Hepatocyte (in vitro differentiated cells): ENCODE measurements around the gene CEP85. TPM values are rescaled to one million over a fixed set of nuclear protein-coding genes. Genes with fewer than 3 reads are reported as not detected.

Source experiments
- DNase-seq: peaks from one replicate; pipeline ENCODE4 v3.0.0-alpha.2; 2016; ENCODE audit warnings: low spot score
- H2AFZ ChIP-seq: fragments of 200-600 bp; sonication (generic); 2 replicates; pipeline ENCODE4 v1.6.0; 2016; ENCODE audit warnings: antibody characterized with exemption, mild to moderate bottlenecking
- H3K27ac ChIP-seq: fragments of 200-600 bp; sonication (generic); 2 replicates; pipeline ENCODE4 v1.5.1; 2016; ENCODE audit warnings: mild to moderate bottlenecking
- H3K27me3 ChIP-seq: fragments of 200-600 bp; sonication (generic); 2 replicates; pipeline ENCODE4 v1.6.1; 2016
- H3K36me3 ChIP-seq: fragments of 200-600 bp; sonication (generic); replicated peaks from 2 replicates; pipeline ENCODE4 v1.5.1; 2016; ENCODE audit warnings: low read depth; ENCODE audit not compliant: insufficient read depth
- H3K4me1 ChIP-seq: fragments of 200-600 bp; sonication (generic); 2 replicates; pipeline ENCODE4 v1.5.1; 2016; ENCODE audit warnings: mild to moderate bottlenecking, moderate library complexity; ENCODE audit not compliant: insufficient read depth
- H3K4me2 ChIP-seq: fragments of 200-600 bp; sonication (generic); 2 replicates; pipeline ENCODE4 v1.6.0; 2016
- H3K4me3 ChIP-seq: fragments of 200-600 bp; sonication (generic); 2 replicates; pipeline ENCODE4 v1.5.1; 2016; ENCODE audit warnings: mild to moderate bottlenecking
- H3K79me2 ChIP-seq: fragments of 200-600 bp; sonication (generic); 2 replicates; pipeline ENCODE4 v1.6.0; 2017; ENCODE audit warnings: mild to moderate bottlenecking
- H3K9me2 ChIP-seq: fragments of 200-600 bp; sonication (generic); replicated peaks from 2 replicates; pipeline ENCODE4 v1.6.0; 2017; ENCODE audit warnings: mild to moderate bottlenecking; ENCODE audit not compliant: insufficient read depth
- H3K9me3 ChIP-seq: fragments of 200-600 bp; sonication (generic); 2 replicates; pipeline ENCODE4 v1.5.1; 2016; ENCODE audit warnings: low read depth, mild to moderate bottlenecking
- H4K20me1 ChIP-seq: fragments of 200-600 bp; sonication (generic); 2 replicates; pipeline ENCODE4 v1.6.0; 2016; ENCODE audit warnings: mild to moderate bottlenecking; ENCODE audit not compliant: insufficient read depth, poor library complexity, severe bottlenecking
- EZH2 ChIP-seq: fragments of 200-600 bp; sonication (generic); IDR thresholded peaks from 2 replicates; pipeline ENCODE4 v1.6.1; 2016; ENCODE audit warnings: antibody characterized with exemption, mild to moderate bottlenecking, borderline replicate concordance
- EZH2phosphoT487 ChIP-seq: fragments of 200-600 bp; sonication (generic); IDR thresholded peaks from one replicate; pipeline ENCODE4 v1.6.1; 2018; ENCODE audit warnings: antibody characterized with exemption, mild to moderate bottlenecking, low read depth, moderate library complexity; ENCODE audit not compliant: unreplicated experiment, severe bottlenecking
- WGBS: methylation state at CpG from one replicate; pipeline ENCODE4 v1.1.6; 2016; ENCODE audit warnings: low lambda C conversion rate; ENCODE audit errors: missing lambda C conversion rate; 5-methylcytosine and 5-hydroxymethylcytosine counted together
- polyA plus RNA-seq: library from polyadenylated mRNA; unstranded; fragments of >200 nt; fragmentation: Nextera tagmentation; extraction: Ambion mirVana; gene quantifications from 2 replicates; pipeline ENCODE4 v1.2.1, GENCODE V29; 2016
- total RNA-seq: library from RNA; depleted of rRNA; stranded (reverse); fragments of >200 nt; gene quantifications from 2 replicates; pipeline ENCODE4 v1.2.3, GENCODE V29; 2014
- TF ChIP-seq, protein P1 (sequence below): fragments of 200-600 bp; sonication (generic); IDR thresholded peaks from 2 replicates; pipeline ENCODE4 v1.5.1; 2016; ENCODE audit warnings: antibody characterized with exemption, mild to moderate bottlenecking; ENCODE audit not compliant: poor library complexity

Gene CEP85
- total and polyA plus RNA-seq, 2 experiments from 2014 or later: 12.4 to 14.6 TPM

DNA sequence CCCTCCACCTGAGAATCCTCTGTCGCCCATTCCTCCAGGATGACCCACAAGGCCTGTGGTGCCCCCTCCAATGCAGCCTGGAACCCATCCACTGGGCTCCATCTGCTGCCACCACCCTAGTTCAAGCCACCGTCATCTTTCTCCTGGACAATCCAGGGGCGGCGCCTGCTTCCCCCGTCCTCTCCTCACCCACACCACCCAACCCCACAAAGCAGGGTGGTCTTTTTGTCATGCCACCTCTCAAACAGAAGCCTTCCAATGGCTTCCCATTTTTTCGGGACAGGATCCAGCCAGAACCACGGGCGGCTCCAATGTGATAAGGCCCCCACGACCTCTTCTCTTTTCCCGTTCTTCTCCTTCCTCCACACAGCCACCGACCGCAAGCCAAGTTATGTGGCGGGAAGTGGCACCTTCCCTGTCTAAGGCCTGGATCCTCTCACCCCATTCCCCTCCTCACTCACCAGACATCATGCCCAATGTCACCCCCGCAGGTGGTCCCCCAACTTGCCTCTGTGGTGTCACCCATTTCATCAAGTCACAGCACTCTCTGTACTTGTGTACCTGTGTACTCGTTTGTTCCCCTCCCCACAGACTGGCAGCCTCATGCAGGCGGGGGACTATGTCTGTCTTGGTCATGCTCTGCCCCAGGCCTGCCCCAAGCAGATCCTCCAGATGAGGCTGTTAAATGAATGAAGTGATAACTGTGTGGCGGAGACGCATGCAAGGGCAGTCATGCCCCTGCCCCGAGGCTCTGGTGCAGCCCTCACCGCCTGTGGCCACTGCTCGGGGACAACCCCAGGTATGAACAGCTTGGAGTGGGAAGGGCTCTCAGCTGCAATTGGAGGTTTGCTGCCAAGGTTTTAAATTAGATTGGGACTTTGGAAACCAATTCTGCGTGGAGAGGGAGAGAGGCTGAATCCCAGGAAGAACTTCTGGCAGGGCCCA is 61.5 kb downstream of the CEP85 start:
- Histone ChIP-seq H3K4me2 (no peak overlapping the region), H3K27ac (no peak overlapping the region), H3K27me3 (no peaks in the 10 kb centered on the region), H4K20me1 (no peaks in the 10 kb centered on the region), H3K79me2 (no peaks in the 10 kb centered on the region), H3K4me3 (no peak overlapping the region), H2AFZ (no peak overlapping the region), H3K9me2 (no peaks in the 10 kb centered on the region), H3K36me3 (no peaks in the 10 kb centered on the region), H3K9me3 (no peaks in the 10 kb centered on the region), H3K4me1 (no peaks in the 10 kb centered on the region)
- TF ChIP-seq, protein P1, sequence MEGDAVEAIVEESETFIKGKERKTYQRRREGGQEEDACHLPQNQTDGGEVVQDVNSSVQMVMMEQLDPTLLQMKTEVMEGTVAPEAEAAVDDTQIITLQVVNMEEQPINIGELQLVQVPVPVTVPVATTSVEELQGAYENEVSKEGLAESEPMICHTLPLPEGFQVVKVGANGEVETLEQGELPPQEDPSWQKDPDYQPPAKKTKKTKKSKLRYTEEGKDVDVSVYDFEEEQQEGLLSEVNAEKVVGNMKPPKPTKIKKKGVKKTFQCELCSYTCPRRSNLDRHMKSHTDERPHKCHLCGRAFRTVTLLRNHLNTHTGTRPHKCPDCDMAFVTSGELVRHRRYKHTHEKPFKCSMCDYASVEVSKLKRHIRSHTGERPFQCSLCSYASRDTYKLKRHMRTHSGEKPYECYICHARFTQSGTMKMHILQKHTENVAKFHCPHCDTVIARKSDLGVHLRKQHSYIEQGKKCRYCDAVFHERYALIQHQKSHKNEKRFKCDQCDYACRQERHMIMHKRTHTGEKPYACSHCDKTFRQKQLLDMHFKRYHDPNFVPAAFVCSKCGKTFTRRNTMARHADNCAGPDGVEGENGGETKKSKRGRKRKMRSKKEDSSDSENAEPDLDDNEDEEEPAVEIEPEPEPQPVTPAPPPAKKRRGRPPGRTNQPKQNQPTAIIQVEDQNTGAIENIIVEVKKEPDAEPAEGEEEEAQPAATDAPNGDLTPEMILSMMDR: no peak
- no peak for TF ChIP-seq EZH2
- TF ChIP-seq EZH2phosphoT487: no peak
- WGBS: 97% methylated on average over 20 of the region's 22 CpGs
- DNase-seq: no peak

DNA sequence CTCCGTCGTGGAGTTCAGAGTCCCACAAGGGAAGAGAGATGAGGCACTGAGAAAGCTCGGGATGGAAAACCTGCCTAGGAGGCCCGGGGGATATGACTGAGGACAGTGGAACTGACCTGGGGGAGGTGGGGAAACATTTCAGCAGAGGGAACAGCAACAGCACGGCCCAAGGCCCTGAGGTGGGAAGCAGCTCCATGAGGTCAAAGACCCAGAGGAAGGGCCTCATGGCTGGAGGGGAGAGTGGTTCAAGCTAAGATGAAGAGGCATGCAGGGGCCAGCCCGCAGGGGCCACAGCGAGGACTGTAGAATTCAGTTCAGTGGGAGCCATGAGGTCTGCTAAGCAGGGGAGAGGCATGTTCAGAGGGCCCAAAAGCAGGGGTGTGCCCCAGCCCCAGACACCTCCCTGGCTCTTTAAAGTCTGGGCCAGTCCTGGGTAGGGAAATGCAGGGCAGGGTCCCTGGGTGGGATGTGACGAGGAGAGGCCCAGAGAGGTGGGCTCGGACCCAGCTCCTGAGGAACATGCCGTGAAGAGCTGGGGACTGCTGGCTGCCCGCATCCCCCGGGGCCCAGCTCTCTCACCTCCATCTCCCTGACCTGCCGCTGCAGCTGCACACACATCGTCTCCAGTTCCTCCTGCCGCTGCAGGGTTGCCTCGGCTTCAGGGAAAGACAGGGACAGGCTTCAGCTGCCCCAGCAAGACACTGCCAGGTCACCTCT is 62.5 kb downstream of the CEP85 start:
- TF ChIP-seq EZH2phosphoT487: no peak
- TF ChIP-seq EZH2: no peak
- TF ChIP-seq, protein P1: no peak
- Histone ChIP-seq H3K27ac (no peak overlapping the region), H3K79me2 (no peaks in the 10 kb centered on the region), H4K20me1 (no peaks in the 10 kb centered on the region), H3K4me1 (no peaks in the 10 kb centered on the region), H2AFZ (no peak overlapping the region), H3K9me2 (no peaks in the 10 kb centered on the region), H3K27me3 (no peaks in the 10 kb centered on the region), H3K4me3 (no peak overlapping the region), H3K4me2 (no peak overlapping the region), H3K36me3 (no peaks in the 10 kb centered on the region), H3K9me3 (no peaks in the 10 kb centered on the region)
- 88% methylated on average over 14 of the region's 16 CpGs for WGBS
- DNase-seq: no peak

DNA sequence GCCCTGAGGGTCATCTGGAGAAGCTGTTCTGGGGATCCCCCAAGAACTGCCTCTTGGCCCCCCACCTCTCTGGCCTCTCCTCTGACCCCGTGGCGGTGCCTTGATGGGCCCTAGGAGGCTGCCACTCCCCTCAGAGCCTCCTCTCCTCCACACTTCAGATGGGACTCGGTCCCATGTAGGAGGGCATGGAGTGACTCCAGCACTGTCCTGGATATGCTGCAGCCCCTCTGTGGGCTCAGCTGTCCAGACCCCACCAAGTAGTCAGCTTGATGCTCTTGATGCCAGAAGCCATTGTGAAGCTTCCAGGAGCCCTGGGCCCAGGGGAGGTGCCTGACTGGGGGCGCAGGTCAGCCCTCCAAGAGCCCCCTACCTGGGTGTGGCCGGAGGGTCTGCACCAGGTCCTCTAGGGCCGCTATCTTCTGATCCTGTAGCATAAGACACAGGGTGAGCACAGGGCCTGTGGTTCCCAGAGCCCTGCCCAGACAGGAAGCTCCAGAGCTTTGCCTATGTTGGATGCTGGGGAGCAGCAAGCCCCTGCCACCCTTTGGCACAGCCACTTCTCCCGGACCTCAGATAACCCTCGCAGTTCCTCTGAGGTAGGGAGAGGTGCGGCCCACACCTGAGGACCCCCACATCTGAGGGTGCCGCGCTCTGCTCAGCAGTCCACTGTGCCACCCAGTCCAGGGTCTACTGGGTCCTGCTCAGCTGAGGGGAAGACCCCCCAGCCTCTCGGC is 63.2 kb downstream of the CEP85 start:
- 96% methylated on average over 11 of the region's 12 CpGs for WGBS
- H3K9me2 ChIP-seq: no peaks in the 10 kb centered on the region

More for the DNA sequence above, 63.2 kb downstream of the CEP85 start:
- H3K27me3 ChIP-seq: no peaks in the 10 kb centered on the region
- H3K4me3 ChIP-seq: no peak overlapping the region
- no peaks in the 10 kb centered on the region for H3K79me2 ChIP-seq
- H4K20me1 ChIP-seq: no peaks in the 10 kb centered on the region
- TF ChIP-seq, protein P1: no peak
- no peak for TF ChIP-seq EZH2phosphoT487
- TF ChIP-seq EZH2: no peak
- H2AFZ ChIP-seq: no peak overlapping the region
- H3K4me2 ChIP-seq: no peak overlapping the region
- no peak for DNase-seq
- no peaks in the 10 kb centered on the region for H3K36me3 ChIP-seq
- no peaks in the 10 kb centered on the region for H3K4me1 ChIP-seq
- H3K27ac ChIP-seq: no peak overlapping the region
- H3K9me3 ChIP-seq: no peaks in the 10 kb centered on the region
